SIG-M5 treated with dmso at 0.1 percent for 504 hours (cell line): ENCODE data around the gene KCNMA1.
"Not testable (repeated sequence)": the region's sequence is repeated elsewhere in the genome, so short reads cannot be mapped to it uniquely, and the experiment has no call there.

Experiments
- DNase-seq: peaks from one replicate; lab custom pipeline; 2025; ENCODE audit not compliant: unreplicated experiment; lab: John Stamatoyannopoulos, UW

KCNMA1 gene

GRCh38 chr10:77539147-77539935 is 98.3 kb downstream of the KCNMA1 start:
- DNase-seq = no peak

- no peak for DNase-seq
Observed at GRCh38 chr10:77537720-77538373, 99.8 kb downstream of the KCNMA1 start.

GRCh38 chr10:77537071-77537470 is 100.5 kb downstream of the KCNMA1 start:
- DNase-seq = no peak

- DNase-seq = no peak
Observed at GRCh38 chr10:77533887-77534278, 103.7 kb downstream of the KCNMA1 start.

GRCh38 chr10:77533146-77533886 is 104.3 kb downstream of the KCNMA1 start:
- DNase-seq = no peak

- DNase-seq = no peak
Observed at GRCh38 chr10:77532068-77532467, 105.5 kb downstream of the KCNMA1 start.

GRCh38 chr10:77531441-77532001 is 106.1 kb downstream of the KCNMA1 start:
- DNase-seq = no peak

- DNase-seq = no peak
Observed at GRCh38 chr10:77530011-77530410, 107.6 kb downstream of the KCNMA1 start.

GRCh38 chr10:77529050-77529576 is 108.5 kb downstream of the KCNMA1 start:
- DNase-seq = no peak

- no peak for DNase-seq
Observed at GRCh38 chr10:77527839-77528238, 109.8 kb downstream of the KCNMA1 start.

- DNase-seq = no peak
Observed at GRCh38 chr10:77526868-77527617, 110.6 kb downstream of the KCNMA1 start.

- DNase-seq = no peak
Observed at GRCh38 chr10:77524281-77524711, 113.3 kb downstream of the KCNMA1 start.

GRCh38 chr10:77522268-77522809 is 115.3 kb downstream of the KCNMA1 start:
- DNase-seq = no peak

GRCh38 chr10:77520995-77521394 is 116.6 kb downstream of the KCNMA1 start:
- DNase-seq = no peak

GRCh38 chr10:77520290-77520689 is 117.3 kb downstream of the KCNMA1 start:
- no peak for DNase-seq

GRCh38 chr10:77519791-77520190 is 117.8 kb downstream of the KCNMA1 start:
- not testable (repeated sequence) for DNase-seq

GRCh38 chr10:77518910-77519274 is 118.7 kb downstream of the KCNMA1 start:
- no peak for DNase-seq

- DNase-seq = no peak
Observed at GRCh38 chr10:77518241-77518909, 119.2 kb downstream of the KCNMA1 start.

- DNase-seq = no peak
Observed at GRCh38 chr10:77516575-77516974, 121.0 kb downstream of the KCNMA1 start.

GRCh38 chr10:77514870-77515269 is 122.7 kb downstream of the KCNMA1 start:
- DNase-seq = no peak
